Activated T-helper 2 cell treated with anti-CD3 and anti-CD28 coated beads, Interferon-gamma antibody, Interleukin-2, Interleukin-4, amounts not matched to agents 10 μg/mL and 5 μg/mL and 100 μg/mL, durations not matched to agents 14 hours and 24 hours and 36 hours (primary cell): Measurements from ENCODE around the gene PTPRN2. TPM values are rescaled to one million over a fixed set of nuclear protein-coding genes. Genes with fewer than 3 reads are reported as not detected.
"Not testable (repeated sequence)": the region's sequence is repeated elsewhere in the genome, so short reads cannot be mapped to it uniquely, and the experiment has no call there.

ENCODE experiments used
- DNase-seq: peaks from one replicate; pipeline ENCODE4 v3.0.0; 2021; ENCODE audit warnings: low spot score
- H3K27ac Mint-ChIP-seq: one replicate; pipeline ENCODE4 v1.8.0; 2021; ENCODE audit warnings: mixed read lengths
- H3K27me3 Mint-ChIP-seq: one replicate; pipeline ENCODE4 v1.8.0; 2021; ENCODE audit warnings: low read depth, mixed read lengths
- H3K36me3 Mint-ChIP-seq: one replicate; pipeline ENCODE4 v1.8.0; 2021; ENCODE audit warnings: low read depth, mixed read lengths
- H3K4me1 Mint-ChIP-seq: one replicate; pipeline ENCODE4 v1.8.0; 2021; ENCODE audit warnings: low read depth, mixed read lengths
- H3K4me3 Mint-ChIP-seq: one replicate; pipeline ENCODE4 v1.8.0; 2021; ENCODE audit warnings: low read depth, mild to moderate bottlenecking, moderate library complexity, mixed read lengths
- H3K9me3 Mint-ChIP-seq: one replicate; pipeline ENCODE4 v1.8.0; 2021; ENCODE audit warnings: mixed read lengths
- intact Hi-C: fragments of 100-400 bp; cut with micrococcal nuclease; formaldehyde crosslinking; loops from one replicate; pipeline ENCODE4 v1.15.1; 2023
- total RNA-seq: library from RNA; stranded (reverse); gene quantifications from 2 replicates; pipeline ENCODE4 v1.2.3, GENCODE V29; 2022

PTPRN2 gene
- total RNA-seq, 1 donor from 2014 or later: 1.3 TPM

DNA sequence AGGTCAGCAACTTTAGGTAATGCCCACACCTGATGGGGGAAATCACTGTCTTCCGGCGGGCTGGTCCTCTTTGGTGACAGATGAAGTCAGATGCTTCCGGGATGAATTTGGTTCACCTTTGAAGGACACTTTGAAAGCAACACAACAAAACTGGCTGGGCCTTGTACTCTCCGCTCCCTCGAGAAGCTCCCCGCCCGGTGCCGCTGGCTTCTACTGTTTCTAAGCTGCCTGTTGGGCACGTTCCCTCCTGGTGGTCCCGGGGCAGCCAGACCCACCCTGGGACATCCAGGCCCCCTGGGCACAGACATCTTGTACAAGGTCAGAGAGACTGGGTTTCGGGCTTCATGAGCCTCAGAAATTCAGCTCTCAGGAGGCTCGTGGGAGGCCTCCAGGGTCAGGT is 798.5 kb downstream of the PTPRN2 start:
- Mint-ChIP-seq H3K9me3 (no peaks in the 10 kb centered on the region), H3K27ac (no peak overlapping the region), H3K4me3 (no peak overlapping the region), H3K36me3 (no peaks in the 10 kb centered on the region), H3K27me3 (no peaks in the 10 kb centered on the region), H3K4me1 (no peaks in the 10 kb centered on the region)
- intact Hi-C loops: no loop called here
- no peak for DNase-seq

DNA sequence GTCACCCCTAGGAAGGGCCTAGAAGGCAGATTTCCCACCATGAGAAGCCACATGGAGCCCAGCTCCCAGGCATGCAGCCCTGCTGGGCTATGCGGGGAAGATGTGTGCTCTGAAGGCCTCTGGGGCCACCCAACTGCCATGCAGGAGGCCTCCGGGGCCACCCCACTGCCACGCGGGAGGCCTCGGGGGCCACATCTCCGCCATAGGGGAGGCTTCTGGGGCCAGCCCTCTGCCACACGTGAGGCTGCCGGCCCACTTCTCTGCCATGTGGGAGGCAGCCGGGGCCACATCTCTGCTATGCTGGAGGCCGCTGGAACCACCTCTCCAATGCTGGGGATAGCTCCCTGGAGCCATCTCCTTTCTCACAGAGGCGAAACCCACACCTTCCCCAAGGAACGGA is 799.0 kb downstream of the PTPRN2 start:
- Mint-ChIP-seq H3K9me3 (no peaks in the 10 kb centered on the region), H3K27me3 (no peaks in the 10 kb centered on the region), H3K27ac (no peak overlapping the region), H3K4me3 (no peak overlapping the region), H3K4me1 (no peaks in the 10 kb centered on the region), H3K36me3 (no peaks in the 10 kb centered on the region)
- DNase-seq: no peak
- intact Hi-C loops: no loop called here

- Mint-ChIP-seq H3K4me1 (no peaks in the 10 kb centered on the region), H3K27me3 (no peaks in the 10 kb centered on the region), H3K4me3 (no peak overlapping the region), H3K36me3 (no peaks in the 10 kb centered on the region), H3K27ac (no peak overlapping the region), H3K9me3 (no peaks in the 10 kb centered on the region)
- DNase-seq: no peak
- intact Hi-C loops: no loop called here
Observed at GRCh38 chr7:157787275-157787701, 800.3 kb downstream of the PTPRN2 start.

DNA sequence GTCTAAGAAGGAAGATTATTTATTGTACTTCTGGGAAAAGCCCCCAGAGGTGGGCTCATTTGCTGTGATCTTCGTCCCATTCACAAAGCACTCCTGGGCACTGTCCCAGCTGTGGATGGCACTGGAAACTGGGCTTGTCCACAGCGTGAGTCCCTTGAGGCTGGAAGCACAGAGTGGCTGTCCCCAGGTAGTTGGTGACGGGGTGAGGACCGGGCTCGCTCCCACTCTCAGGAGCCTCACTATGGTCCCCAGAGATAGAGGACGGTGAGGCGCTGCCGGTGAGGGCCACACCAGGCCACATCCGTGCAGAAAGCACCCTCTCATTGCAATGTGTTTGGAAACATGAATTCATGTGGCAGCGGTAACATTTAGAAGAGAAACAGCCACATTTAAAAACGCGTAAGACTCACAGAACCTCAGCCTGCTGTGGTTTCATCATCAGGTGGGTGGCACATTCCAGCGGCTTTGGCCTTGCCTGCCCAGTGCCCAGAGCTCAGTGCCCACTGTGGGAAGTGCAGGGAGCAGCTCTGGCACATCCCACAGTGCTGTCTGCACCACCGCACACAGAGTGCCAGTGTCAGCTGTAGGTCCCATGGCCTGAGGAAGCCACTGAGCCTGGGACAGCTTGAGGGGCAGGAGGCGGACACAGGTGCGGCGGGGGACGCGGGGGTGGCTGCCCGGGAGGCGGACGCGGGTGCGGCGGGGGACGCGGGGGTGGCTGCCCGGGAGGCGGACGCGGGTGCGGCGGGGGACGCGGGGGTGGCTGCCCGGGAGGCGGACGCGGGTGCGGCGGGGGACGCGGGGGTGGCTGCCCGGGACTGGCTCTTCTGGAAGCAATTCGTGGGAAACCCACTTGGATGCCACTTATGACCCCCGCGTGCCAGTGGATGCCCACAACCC is 801.0 kb downstream of the PTPRN2 start:
- Mint-ChIP-seq H3K4me3 (no peak overlapping the region), H3K36me3 (no peaks in the 10 kb centered on the region)
- no peak for DNase-seq

DNA sequence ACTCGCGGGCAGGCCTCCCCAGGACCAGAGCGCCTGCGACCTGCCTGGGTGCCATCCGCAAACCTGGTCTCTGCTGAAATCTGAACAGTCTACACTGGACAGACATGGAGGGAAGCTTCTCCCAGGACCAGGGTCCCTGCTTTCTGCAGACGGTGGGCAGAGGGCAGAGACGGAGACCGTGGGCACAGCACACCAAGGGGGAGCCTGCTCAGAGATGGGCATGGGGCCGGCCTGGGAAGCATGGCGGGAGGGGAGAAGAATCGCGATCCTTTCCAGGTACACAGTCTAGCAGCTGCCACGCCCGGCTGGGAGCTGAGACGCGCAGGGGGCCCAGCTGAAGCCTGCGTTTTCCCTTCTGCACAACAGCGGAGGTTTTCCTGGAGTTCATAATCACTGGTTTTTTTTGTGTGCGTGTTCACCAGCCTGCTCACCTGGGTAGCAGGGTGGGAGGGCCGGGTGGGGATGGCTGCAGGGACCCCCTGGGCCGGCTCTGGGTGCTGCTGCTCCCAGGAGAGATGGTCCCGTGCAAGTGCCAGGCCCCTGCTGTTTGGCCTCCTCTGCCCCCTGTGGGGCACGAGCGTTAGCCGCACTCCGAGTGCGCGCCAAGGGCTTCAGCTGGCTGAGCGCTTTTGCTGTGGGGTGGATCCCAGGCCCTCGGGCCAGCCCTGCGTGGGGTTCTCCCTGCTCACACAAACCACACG is 802.0 kb downstream of the PTPRN2 start:
- Mint-ChIP-seq H3K9me3 (no peaks in the 10 kb centered on the region), H3K36me3 (no peaks in the 10 kb centered on the region), H3K4me1 (no peaks in the 10 kb centered on the region), H3K27me3 (no peaks in the 10 kb centered on the region), H3K4me3 (no peak overlapping the region), H3K27ac (no peak overlapping the region)
- no peak for DNase-seq
- intact Hi-C loops: no loop called here

More for the DNA sequence above, 801.0 kb downstream of the PTPRN2 start:
- no peaks in the 10 kb centered on the region for H3K4me1 Mint-ChIP-seq
- no peaks in the 10 kb centered on the region for H3K9me3 Mint-ChIP-seq
- intact Hi-C loops: no loop called here
- H3K27me3 Mint-ChIP-seq: no peaks in the 10 kb centered on the region
- no peak overlapping the region for H3K27ac Mint-ChIP-seq

- Mint-ChIP-seq H3K36me3 (no peaks in the 10 kb centered on the region), H3K4me1 (no peaks in the 10 kb centered on the region), H3K27ac (no peak overlapping the region), H3K9me3 (no peaks in the 10 kb centered on the region), H3K27me3 (no peaks in the 10 kb centered on the region), H3K4me3 (no peak overlapping the region)
- intact Hi-C loops: no loop called here
- DNase-seq: no peak
Observed at GRCh38 chr7:157784979-157785441, 802.6 kb downstream of the PTPRN2 start.

GRCh38 chr7:157784041-157784835 is 803.4 kb downstream of the PTPRN2 start:
- no peak overlapping the region for H3K27ac Mint-ChIP-seq
- no peak for DNase-seq
- H3K36me3 Mint-ChIP-seq: no peaks in the 10 kb centered on the region
- H3K4me3 Mint-ChIP-seq: no peak overlapping the region
- no peaks in the 10 kb centered on the region for H3K9me3 Mint-ChIP-seq
- no peaks in the 10 kb centered on the region for H3K4me1 Mint-ChIP-seq
- intact Hi-C loops: no loop called here
- H3K27me3 Mint-ChIP-seq: no peaks in the 10 kb centered on the region

GRCh38 chr7:157782041-157782440 is 805.6 kb downstream of the PTPRN2 start:
- peaks cover 1% of the 10 kb centered on the region for H3K27me3 Mint-ChIP-seq
- H3K36me3 Mint-ChIP-seq: no peaks in the 10 kb centered on the region
- no peak overlapping the region for H3K4me3 Mint-ChIP-seq
- no peak overlapping the region for H3K27ac Mint-ChIP-seq
- H3K9me3 Mint-ChIP-seq: no peaks in the 10 kb centered on the region
- H3K4me1 Mint-ChIP-seq: no peaks in the 10 kb centered on the region
- intact Hi-C loops: no loop called here
- no peak for DNase-seq

DNA sequence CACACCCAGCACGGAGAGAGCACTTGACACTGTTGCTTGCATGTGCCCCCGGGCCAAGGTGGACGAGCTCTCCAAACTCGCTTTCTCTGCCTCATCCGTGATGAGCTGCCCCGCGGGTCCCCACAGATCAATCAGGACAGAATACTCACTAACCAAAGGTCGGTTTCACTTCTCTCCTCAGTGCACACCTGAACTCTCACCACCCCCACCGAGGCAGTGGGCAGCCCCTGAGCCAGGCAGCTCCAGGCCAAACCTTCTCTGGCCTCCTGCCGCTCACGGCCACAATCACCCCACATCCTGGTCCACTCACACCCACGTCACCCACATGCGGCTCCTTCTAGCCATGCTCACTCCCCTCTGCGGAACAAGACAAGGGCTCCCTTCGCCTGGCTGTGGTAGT is 806.9 kb downstream of the PTPRN2 start:
- H3K4me3 Mint-ChIP-seq: no peak overlapping the region
- peaks cover 3% of the 10 kb centered on the region for H3K27me3 Mint-ChIP-seq
- no peak for DNase-seq
- no peak overlapping the region for H3K27ac Mint-ChIP-seq
- H3K9me3 Mint-ChIP-seq: no peaks in the 10 kb centered on the region
- no peaks in the 10 kb centered on the region for H3K36me3 Mint-ChIP-seq
- intact Hi-C loops: no loop called here
- H3K4me1 Mint-ChIP-seq: no peaks in the 10 kb centered on the region

DNA sequence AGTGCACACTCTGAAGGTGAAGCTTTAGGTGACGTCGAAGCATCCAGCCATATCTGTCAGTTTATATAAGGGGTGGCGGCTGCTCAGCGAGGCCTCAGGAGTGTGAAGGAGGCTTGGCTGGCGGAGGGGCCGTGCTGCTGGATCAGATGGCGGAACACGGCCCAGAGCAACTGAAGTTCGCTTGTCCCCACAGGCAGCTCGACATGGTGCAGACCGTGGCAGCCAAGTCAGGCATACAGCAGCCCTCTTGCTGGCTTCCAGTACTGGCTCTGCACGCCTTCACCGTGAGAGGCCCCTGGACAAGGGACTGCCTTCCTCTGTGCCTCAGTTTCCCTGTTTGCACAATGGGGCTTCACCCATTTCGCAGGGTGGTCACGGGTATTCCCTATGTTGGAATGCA is 807.3 kb downstream of the PTPRN2 start:
- Mint-ChIP-seq H3K4me3 (no peak overlapping the region), H3K9me3 (no peaks in the 10 kb centered on the region), H3K36me3 (no peaks in the 10 kb centered on the region), H3K27me3 (peaks cover 3% of the 10 kb centered on the region), H3K4me1 (no peaks in the 10 kb centered on the region), H3K27ac (no peak overlapping the region)
- DNase-seq: no peak
- intact Hi-C loops: no loop called here

- Mint-ChIP-seq H3K4me3 (no peak overlapping the region), H3K36me3 (no peaks in the 10 kb centered on the region), H3K4me1 (no peaks in the 10 kb centered on the region), H3K27me3 (peaks cover 3% of the 10 kb centered on the region), H3K27ac (no peak overlapping the region), H3K9me3 (no peaks in the 10 kb centered on the region)
- no peak for DNase-seq
- intact Hi-C loops: no loop called here
Observed at GRCh38 chr7:157779206-157779605, 808.4 kb downstream of the PTPRN2 start.

GRCh38 chr7:157777194-157777762 is 810.3 kb downstream of the PTPRN2 start:
- H3K4me1 Mint-ChIP-seq, H3K36me3 Mint-ChIP-seq, H3K27me3 Mint-ChIP-seq, H3K27ac Mint-ChIP-seq, DNase-seq, intact Hi-C loops, H3K4me3 Mint-ChIP-seq, H3K9me3 Mint-ChIP-seq: not testable (repeated sequence)
